ENCODE results near the gene NUDCD3.

DNA sequence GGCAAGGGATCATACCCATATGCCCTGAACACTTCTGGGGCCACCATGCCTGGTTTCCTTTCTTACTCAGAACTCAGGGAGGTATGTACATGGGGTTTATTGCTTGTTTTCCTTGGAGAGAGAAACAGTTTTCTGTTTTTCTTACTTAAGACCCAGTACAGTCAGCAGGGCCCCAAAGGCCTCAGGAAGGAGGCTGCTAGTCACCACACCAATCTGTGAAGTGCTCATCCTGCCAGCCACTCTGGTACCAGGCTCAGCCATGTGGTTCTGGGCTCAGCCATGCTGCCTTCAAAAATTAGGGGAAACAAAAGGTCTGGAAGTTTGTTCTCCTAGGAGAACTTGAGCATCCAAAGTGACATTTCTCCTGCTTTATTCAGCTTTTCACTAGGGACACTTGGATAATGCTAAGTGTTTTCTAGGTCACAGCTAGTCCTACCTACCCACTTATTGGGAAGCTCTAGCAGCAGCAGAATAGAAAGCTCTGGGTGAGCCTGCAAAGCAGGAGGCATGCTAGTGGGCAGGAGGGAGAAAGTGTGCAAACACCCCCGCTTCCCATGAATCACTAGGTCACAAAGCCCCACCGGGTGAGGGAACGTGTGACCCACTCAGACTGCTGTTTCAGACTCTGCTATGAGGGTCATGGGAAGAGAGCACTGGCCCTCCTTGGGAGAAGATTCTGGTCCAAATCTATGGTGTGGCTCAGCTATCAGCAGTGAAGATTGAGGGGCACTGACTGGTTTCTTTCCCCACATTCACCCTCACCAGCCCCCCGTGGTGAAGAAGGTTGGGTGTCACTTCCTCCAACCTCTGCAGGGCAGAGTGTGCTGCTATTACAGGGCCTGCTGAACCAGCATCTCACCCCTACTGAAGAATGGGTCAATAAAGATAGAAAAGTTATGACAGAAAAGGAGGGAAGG, 23.9 kb downstream of the NUDCD3 start:
- TF ChIP-seq EP300 (IDR thresholded peaks at IDR 0.05) (no peak), CTCF (IDR thresholded peaks at IDR 0.05) (no peak), POLR2A (IDR thresholded peaks at IDR 0.05) (no peak), POLR2AphosphoS5 (IDR thresholded peaks at IDR 0.05) (no peak)

Measured in sigmoid colon (tissue), 4 donors.